Suppressor macrophage treated with lipopolysaccharide for 1 hour (primary cell): ENCODE results near the gene SGMS1.
"Not testable (repeated sequence)": the region's sequence is repeated elsewhere in the genome, so short reads cannot be mapped to it uniquely, and the experiment has no call there.

Source experiments
- DNase-seq, 3 donors: peaks; one replicate each; pipeline ENCODE4 v3.0.0-alpha.2; 2020 to 2022

The SGMS1 gene

GRCh38 chr10:50392966-50393718, 230.6 kb downstream of the SGMS1 start:
- peak in 1 of 3 donors; percentile 35 for DNase-seq

GRCh38 chr10:50392426-50392825, 231.3 kb downstream of the SGMS1 start:
- DNase-seq = no peak

GRCh38 chr10:50390302-50390701, 233.5 kb downstream of the SGMS1 start:
- no peak for DNase-seq

- DNase-seq = no peak
Observed at GRCh38 chr10:50388181-50388580, 235.6 kb downstream of the SGMS1 start.

GRCh38 chr10:50387732-50388073, 236.1 kb downstream of the SGMS1 start:
- DNase-seq = peak; percentile 57 to 78 (median 75)

- DNase-seq = peak; percentile 39 to 69 (median 51)
Observed at GRCh38 chr10:50387007-50387731, 236.6 kb downstream of the SGMS1 start.

GRCh38 chr10:50385624-50386023, 238.1 kb downstream of the SGMS1 start:
- no peak for DNase-seq

- no peak for DNase-seq
Observed at GRCh38 chr10:50384898-50385297, 238.9 kb downstream of the SGMS1 start.

GRCh38 chr10:50384238-50384637, 239.5 kb downstream of the SGMS1 start:
- DNase-seq = no peak

- DNase-seq = no peak
Observed at GRCh38 chr10:50382576-50383023, 241.2 kb downstream of the SGMS1 start.

GRCh38 chr10:50381642-50382041, 242.1 kb downstream of the SGMS1 start:
- no peak for DNase-seq

- DNase-seq = peak; percentile 51 to 70 (median 54)
Observed at GRCh38 chr10:50379616-50380015, 244.1 kb downstream of the SGMS1 start.

- no peak for DNase-seq
Observed at GRCh38 chr10:50375745-50376144, 248.0 kb downstream of the SGMS1 start.

GRCh38 chr10:50375051-50375452, 248.7 kb downstream of the SGMS1 start:
- no peak for DNase-seq

GRCh38 chr10:50373821-50374501, 249.8 kb downstream of the SGMS1 start:
- DNase-seq = no peak

GRCh38 chr10:50369931-50370330, 253.8 kb downstream of the SGMS1 start:
- DNase-seq = no peak

- peak; percentile 49 to 57 (median 55) for DNase-seq
Observed at GRCh38 chr10:50367732-50368131, 256.0 kb downstream of the SGMS1 start.

- DNase-seq = not testable (repeated sequence)
Observed at GRCh38 chr10:50366421-50366820, 257.3 kb downstream of the SGMS1 start.

GRCh38 chr10:50364730-50365129, 259.0 kb downstream of the SGMS1 start:
- DNase-seq = not testable (repeated sequence)

- DNase-seq = peak in 1 of 3 donors; percentile 47
Observed at GRCh38 chr10:50362547-50363125, 261.1 kb downstream of the SGMS1 start.

- DNase-seq = no peak
Observed at GRCh38 chr10:50361946-50362345, 261.8 kb downstream of the SGMS1 start.

GRCh38 chr10:50360077-50360850, 263.5 kb downstream of the SGMS1 start:
- no peak for DNase-seq
